H9 (cell line): ENCODE measurements around the gene PM20D1. TPM values are rescaled to one million over a fixed set of nuclear protein-coding genes. Genes with fewer than 3 reads are reported as not detected.

Experiments
- DNase-seq: peaks from one replicate; pipeline ENCODE4 v3.0.0-alpha.2; 2017
- H2AFZ ChIP-seq: one replicate; pipeline ENCODE4 v1.6.1; 2013; ENCODE audit warnings: mild to moderate bottlenecking, low read length, control low read depth, moderate library complexity
- H2AK5ac ChIP-seq: 2 replicates; pipeline ENCODE4 v1.6.1; 2013; ENCODE audit warnings: low read length, control low read depth, mixed read lengths; ENCODE audit not compliant: insufficient read length
- H2BK120ac ChIP-seq: one replicate; pipeline ENCODE4 v1.6.1; 2013; ENCODE audit warnings: low read depth, mild to moderate bottlenecking, low read length, control low read depth, inconsistent platforms; ENCODE audit not compliant: poor library complexity, severe bottlenecking
- H2BK12ac ChIP-seq: 2 replicates; pipeline ENCODE4 v1.6.1; 2013; ENCODE audit warnings: low read length, control low read depth, mixed read lengths, low read depth; ENCODE audit not compliant: insufficient read length
- H2BK15ac ChIP-seq: 2 replicates; pipeline ENCODE4 v1.6.1; 2013; ENCODE audit warnings: low read depth, low read length, control low read depth
- H2BK20ac ChIP-seq: one replicate; pipeline ENCODE4 v1.6.1; 2013; ENCODE audit warnings: low read depth, mild to moderate bottlenecking, low read length, control low read depth, inconsistent platforms; ENCODE audit not compliant: poor library complexity, severe bottlenecking
- H2BK5ac ChIP-seq: 2 replicates; pipeline ENCODE4 v1.6.1; 2013; ENCODE audit warnings: low read length, control low read depth, mixed read lengths; ENCODE audit not compliant: insufficient read length
- H3K14ac ChIP-seq: 2 replicates; pipeline ENCODE4 v1.6.1; 2013; ENCODE audit warnings: low read length, control low read depth; ENCODE audit not compliant: insufficient read depth
- H3K18ac ChIP-seq: 2 replicates; pipeline ENCODE4 v1.6.1; 2013; ENCODE audit warnings: low read depth, mild to moderate bottlenecking, mixed read lengths, low read length, control low read depth; ENCODE audit not compliant: insufficient read length
- H3K23ac ChIP-seq: 2 replicates; pipeline ENCODE4 v1.6.1; 2013; ENCODE audit warnings: low read length, control low read depth, mixed read lengths, low read depth; ENCODE audit not compliant: insufficient read length
- H3K23me2 ChIP-seq: 2 replicates; pipeline ENCODE4 v1.6.1; 2013; ENCODE audit warnings: low read depth, mild to moderate bottlenecking, mixed read lengths, low read length, control low read depth; ENCODE audit not compliant: insufficient read length, poor library complexity, severe bottlenecking
- H3K27ac ChIP-seq: 2 replicates; pipeline ENCODE4 v1.5.1; 2013; ENCODE audit warnings: low read length, control low read depth, mixed read lengths, low read depth; ENCODE audit not compliant: insufficient read length
- H3K27me3 ChIP-seq: 2 replicates; pipeline ENCODE4 v1.6.1; 2013; ENCODE audit warnings: low read length, control low read depth, inconsistent platforms; ENCODE audit not compliant: insufficient read depth
- H3K4ac ChIP-seq: 2 replicates; pipeline ENCODE4 v1.6.1; 2013; ENCODE audit warnings: low read depth, mild to moderate bottlenecking, control low read depth, inconsistent platforms, low read length, moderate library complexity
- H3K4me1 ChIP-seq: 2 replicates; pipeline ENCODE4 v1.6.1; 2013; ENCODE audit warnings: low read length, control low read depth, inconsistent platforms; ENCODE audit not compliant: insufficient read depth
- H3K4me2 ChIP-seq: 2 replicates; pipeline ENCODE4 v1.6.1; 2013; ENCODE audit warnings: low read length, control low read depth, mixed read lengths; ENCODE audit not compliant: insufficient read length, insufficient read depth
- H3K56ac ChIP-seq: 2 replicates; pipeline ENCODE4 v1.6.1; 2013; ENCODE audit warnings: low read depth, mild to moderate bottlenecking, mixed read lengths, low read length, control low read depth; ENCODE audit not compliant: insufficient read length
- H3K79me1 ChIP-seq: 2 replicates; pipeline ENCODE4 v1.6.1; 2013; ENCODE audit warnings: low read depth, mild to moderate bottlenecking, moderate library complexity, low read length, control low read depth, inconsistent platforms; ENCODE audit not compliant: insufficient read depth, poor library complexity, severe bottlenecking
- H3K79me2 ChIP-seq: 2 replicates; pipeline ENCODE4 v1.6.1; 2013; ENCODE audit warnings: low read length, control low read depth, inconsistent platforms; ENCODE audit not compliant: insufficient read depth
- H3K9ac ChIP-seq: 2 replicates; pipeline ENCODE4 v1.6.1; 2013; ENCODE audit warnings: low read length, control low read depth, mixed read lengths; ENCODE audit not compliant: insufficient read length; ENCODE audit errors: extremely low read depth
- H3K9me3 ChIP-seq: one replicate; pipeline ENCODE4 v1.6.1; 2013; ENCODE audit warnings: low read depth, low read length, inconsistent platforms; ENCODE audit not compliant: control insufficient read depth
- H3T11ph ChIP-seq: one replicate; pipeline ENCODE4 v1.6.1; 2013; ENCODE audit warnings: mild to moderate bottlenecking, low read length, control low read depth, inconsistent platforms
- H4K20me1 ChIP-seq: one replicate; pipeline ENCODE4 v1.6.1; 2013; ENCODE audit not compliant: control insufficient read depth, insufficient read length, insufficient read depth
- H4K5ac ChIP-seq: 2 replicates; pipeline ENCODE4 v1.6.1; 2013; ENCODE audit warnings: low read depth, mild to moderate bottlenecking, mixed read lengths, low read length, control low read depth; ENCODE audit not compliant: insufficient read length
- H4K8ac ChIP-seq: replicated peaks from 2 replicates; pipeline ENCODE4 v1.6.1; 2013; ENCODE audit warnings: low read length, control low read depth, mixed read lengths, low read depth; ENCODE audit not compliant: insufficient read length
- H4K91ac ChIP-seq: 2 replicates; pipeline ENCODE4 v1.6.1; 2013; ENCODE audit warnings: low read depth, mild to moderate bottlenecking, moderate library complexity, mixed read lengths, low read length, control low read depth; ENCODE audit not compliant: insufficient read length
- H3K27ac Mint-ChIP-seq, 3 experiments: 2 replicates in 2 of 3; 3 replicates in 1 of 3; pipeline ENCODE4 v1.8.0; 2020 to 2021; ENCODE audit warnings: mixed read lengths in 3 of 3, mild to moderate bottlenecking in 1 of 3, moderate library complexity in 1 of 3
- H3K27me3 Mint-ChIP-seq: 2 replicates; pipeline ENCODE4 v1.8.0; 2021; ENCODE audit warnings: low read depth, mild to moderate bottlenecking, moderate library complexity, mixed read lengths
- H3K36me3 Mint-ChIP-seq, 3 experiments: 2 replicates in 2 of 3; 3 replicates in 1 of 3; pipeline ENCODE4 v1.8.0; 2020 to 2021; ENCODE audit warnings: low read depth in 3 of 3, mixed read lengths in 3 of 3; ENCODE audit not compliant: insufficient read depth in 1 of 3
- H3K4me1 Mint-ChIP-seq, 2 experiments: 2 replicates each; pipeline ENCODE4 v1.8.0; 2020; ENCODE audit warnings: mixed read lengths in 2 of 2
- H3K4me3 Mint-ChIP-seq, 2 experiments: 2 replicates in 1 of 2; 3 replicates in 1 of 2; pipeline ENCODE4 v1.8.0; 2020 to 2021; ENCODE audit warnings: mild to moderate bottlenecking in 2 of 2, mixed read lengths in 2 of 2, moderate library complexity in 1 of 2
- H3K9me3 Mint-ChIP-seq, 2 experiments: 2 replicates in 1 of 2; 3 replicates in 1 of 2; pipeline ENCODE4 v1.8.0; 2020; ENCODE audit warnings: mild to moderate bottlenecking in 2 of 2, mixed read lengths in 2 of 2, moderate library complexity in 1 of 2
- WGBS: extraction: QIAGEN DNeasy Blood & Tissue Kit; methylation state at CpG from one replicate; pipeline ENCODE4 v1.1.7; 2013; ENCODE audit warnings: missing lambda C conversion rate, low lambda C conversion rate, mixed read lengths; ENCODE audit not compliant: insufficient read length; ENCODE audit errors: extremely low coverage; 5-methylcytosine and 5-hydroxymethylcytosine counted together
- total RNA-seq: library from RNA; stranded (reverse); gene quantifications from 2 replicates; pipeline ENCODE4 v1.2.1, GENCODE V29; 2021
- TF ChIP-seq, protein P1 (sequence below): fragments of 200-600 bp; sonication (generic); conservative IDR thresholded peaks from 3 replicates; pipeline ENCODE4 v1.8.0; 2021; ENCODE audit warnings: antibody characterized with exemption, mild to moderate bottlenecking

PM20D1 gene
- total RNA-seq, 1 experiment from 2014 or later = not detected

- Histone ChIP-seq H4K20me1 (peaks cover 2% of the 10 kb centered on the region), H4K8ac (no peak overlapping the region), H2BK5ac (no peak overlapping the region), H3K4me1 (no peaks in the 10 kb centered on the region), H3K23me2 (peaks cover 10% of the 10 kb centered on the region), H2AK5ac (no peak overlapping the region), H2AFZ (no peak overlapping the region), H3K79me2 (no peaks in the 10 kb centered on the region), H2BK20ac (no peak overlapping the region), H2BK15ac (no peak overlapping the region), H3K9ac (no peak overlapping the region), H3K4ac (no peak overlapping the region), H3K56ac (no peak overlapping the region), H3K18ac (no peak overlapping the region), H3K9me3 (no peaks in the 10 kb centered on the region), H2BK120ac (no peak overlapping the region), H3K14ac (no peak overlapping the region), H2BK12ac (no peak overlapping the region), H3K79me1 (no peaks in the 10 kb centered on the region), H4K5ac (no peak overlapping the region), H4K91ac (no peak overlapping the region), H3K4me2 (no peak overlapping the region), H3K23ac (no peak overlapping the region), H3K27ac (no peak overlapping the region), H3K27me3 (no peaks in the 10 kb centered on the region), H3T11ph (no peak overlapping the region)
- Mint-ChIP-seq H3K27ac (no peak overlapping the region; a peak in 1 of 7 replicates), H3K36me3 (0 out of 7 replicates have a peak, but pooled peaks cover 0 to 4% (median 0%) of the 10 kb centered on the region in 3 experiments), H3K9me3 (no peaks in the 10 kb centered on the region), H3K4me3 (no peak overlapping the region), H3K4me1 (peaks cover 25 to 26% of the 10 kb centered on the region in 2 experiments), H3K27me3 (peaks cover 9% of the 10 kb centered on the region)
- no peak for DNase-seq
- no CpG with 5 or more reads among the region's 3 CpGs for WGBS
- TF ChIP-seq, protein P1, sequence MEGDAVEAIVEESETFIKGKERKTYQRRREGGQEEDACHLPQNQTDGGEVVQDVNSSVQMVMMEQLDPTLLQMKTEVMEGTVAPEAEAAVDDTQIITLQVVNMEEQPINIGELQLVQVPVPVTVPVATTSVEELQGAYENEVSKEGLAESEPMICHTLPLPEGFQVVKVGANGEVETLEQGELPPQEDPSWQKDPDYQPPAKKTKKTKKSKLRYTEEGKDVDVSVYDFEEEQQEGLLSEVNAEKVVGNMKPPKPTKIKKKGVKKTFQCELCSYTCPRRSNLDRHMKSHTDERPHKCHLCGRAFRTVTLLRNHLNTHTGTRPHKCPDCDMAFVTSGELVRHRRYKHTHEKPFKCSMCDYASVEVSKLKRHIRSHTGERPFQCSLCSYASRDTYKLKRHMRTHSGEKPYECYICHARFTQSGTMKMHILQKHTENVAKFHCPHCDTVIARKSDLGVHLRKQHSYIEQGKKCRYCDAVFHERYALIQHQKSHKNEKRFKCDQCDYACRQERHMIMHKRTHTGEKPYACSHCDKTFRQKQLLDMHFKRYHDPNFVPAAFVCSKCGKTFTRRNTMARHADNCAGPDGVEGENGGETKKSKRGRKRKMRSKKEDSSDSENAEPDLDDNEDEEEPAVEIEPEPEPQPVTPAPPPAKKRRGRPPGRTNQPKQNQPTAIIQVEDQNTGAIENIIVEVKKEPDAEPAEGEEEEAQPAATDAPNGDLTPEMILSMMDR = no peak
These were observed 31.9 kb downstream of the PM20D1 start for GRCh38 chr1:205817988-205818387.
